ENCODE results near the gene NXF1.

DNA sequence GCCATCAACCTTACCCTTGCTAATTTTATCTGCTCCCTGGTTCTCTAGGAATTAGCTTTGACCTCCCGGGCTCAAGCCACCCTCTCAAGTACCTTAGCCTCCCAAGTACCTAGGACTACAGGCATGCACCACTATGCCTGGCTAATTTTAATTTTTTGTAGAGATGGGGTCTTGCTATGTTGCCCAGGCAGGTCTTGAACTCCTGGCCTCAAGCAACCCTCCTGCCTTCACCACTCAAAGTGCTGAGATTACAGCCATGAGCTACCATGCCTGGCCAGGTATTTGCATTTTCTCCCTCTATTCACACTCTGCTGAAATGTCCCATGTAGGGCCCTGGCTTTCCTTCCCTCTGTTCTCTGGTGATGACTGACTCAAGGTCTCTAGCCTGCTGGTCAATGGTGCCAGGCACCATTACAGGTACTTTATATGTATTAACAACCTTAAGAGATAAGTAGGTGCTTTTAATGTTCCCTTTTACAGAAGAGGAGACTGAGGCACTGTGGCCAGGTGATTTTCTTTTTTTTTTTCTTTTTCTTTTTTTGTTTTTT, 42.6 kb upstream of the NXF1 start:
- TF ChIP-seq, protein P1, sequence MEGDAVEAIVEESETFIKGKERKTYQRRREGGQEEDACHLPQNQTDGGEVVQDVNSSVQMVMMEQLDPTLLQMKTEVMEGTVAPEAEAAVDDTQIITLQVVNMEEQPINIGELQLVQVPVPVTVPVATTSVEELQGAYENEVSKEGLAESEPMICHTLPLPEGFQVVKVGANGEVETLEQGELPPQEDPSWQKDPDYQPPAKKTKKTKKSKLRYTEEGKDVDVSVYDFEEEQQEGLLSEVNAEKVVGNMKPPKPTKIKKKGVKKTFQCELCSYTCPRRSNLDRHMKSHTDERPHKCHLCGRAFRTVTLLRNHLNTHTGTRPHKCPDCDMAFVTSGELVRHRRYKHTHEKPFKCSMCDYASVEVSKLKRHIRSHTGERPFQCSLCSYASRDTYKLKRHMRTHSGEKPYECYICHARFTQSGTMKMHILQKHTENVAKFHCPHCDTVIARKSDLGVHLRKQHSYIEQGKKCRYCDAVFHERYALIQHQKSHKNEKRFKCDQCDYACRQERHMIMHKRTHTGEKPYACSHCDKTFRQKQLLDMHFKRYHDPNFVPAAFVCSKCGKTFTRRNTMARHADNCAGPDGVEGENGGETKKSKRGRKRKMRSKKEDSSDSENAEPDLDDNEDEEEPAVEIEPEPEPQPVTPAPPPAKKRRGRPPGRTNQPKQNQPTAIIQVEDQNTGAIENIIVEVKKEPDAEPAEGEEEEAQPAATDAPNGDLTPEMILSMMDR (conservative IDR thresholded peaks at IDR 0.05 in 1 of 2, IDR thresholded peaks at IDR 0.05 in 1 of 2; ENCODE audit: low read depth in 1 of 2, low read length in 2 of 2), result no peak
- TF ChIP-seq EZH2 (IDR thresholded peaks at IDR 0.05; ENCODE audit: low read length, missing control alignments), result no peak
